LHCN-M2 (cell line): ENCODE results near the gene RRP12. TPM values are rescaled to one million over a fixed set of nuclear protein-coding genes. Genes with fewer than 3 reads are reported as not detected.

Experiments
- DNase-seq: peaks from one replicate; pipeline ENCODE4 v3.0.0-alpha.2; 2012; ENCODE audit warnings: low read depth
- total RNA-seq: library from RNA; depleted of rRNA; stranded (reverse); fragments of >200 nt; gene quantifications from 2 replicates; pipeline ENCODE4 v1.2.3, GENCODE V29; 2014

The RRP12 gene
- total RNA-seq, 1 experiment from 2014 or later: 24.7 TPM

GRCh38 chr10:97336006-97336405, 65.1 kb downstream of the RRP12 start:
- DNase-seq: no peak

- no peak for DNase-seq
These were observed 65.9 kb downstream of the RRP12 start for GRCh38 chr10:97335188-97335619.

DNA sequence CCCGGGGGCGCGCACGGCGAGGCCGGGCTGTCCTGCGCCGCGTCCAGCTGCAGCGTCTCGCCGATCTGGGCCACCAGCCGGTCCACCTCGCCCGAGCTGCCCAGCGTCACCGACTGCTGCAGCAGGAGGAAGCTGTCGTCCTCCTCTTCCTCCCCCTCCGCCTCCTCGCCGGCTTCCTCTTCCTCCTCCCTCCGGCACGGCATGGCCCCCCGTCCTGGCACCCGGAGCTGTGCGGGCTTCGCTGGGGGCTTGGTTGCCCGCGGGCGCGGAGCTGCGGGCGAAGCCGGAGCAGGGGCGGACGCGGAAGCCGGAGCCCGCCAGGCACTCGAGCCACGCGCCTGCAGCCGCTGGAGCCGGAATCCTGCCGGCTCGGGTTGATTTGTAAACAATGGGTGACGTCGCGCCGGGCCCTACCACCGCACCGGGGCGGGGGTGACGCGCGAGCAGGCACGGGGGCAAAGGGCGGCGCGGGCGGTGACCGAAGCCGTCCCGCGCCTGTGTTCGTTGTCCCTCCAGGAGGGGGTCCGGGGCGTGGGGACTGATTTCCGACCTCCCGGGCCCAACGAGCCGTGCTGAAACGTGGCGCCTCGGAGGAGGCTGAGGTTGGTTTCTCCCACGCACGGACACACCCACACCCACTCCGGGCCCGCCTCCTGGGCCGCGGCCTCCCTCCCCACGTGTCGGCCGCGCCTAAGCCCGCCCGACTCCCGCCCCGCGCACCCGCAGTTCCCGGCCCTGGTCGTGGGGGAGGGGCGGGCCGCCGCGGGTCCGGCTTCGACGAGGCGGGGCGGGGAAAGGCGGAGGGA, 66.6 kb downstream of the RRP12 start, which contains the start of gene FRAT2:
Gene FRAT2 (minus strand): TSS at position 360 of the 806 bp plus-strand sequence. CDS start 157 bp downstream, at position 203.
- DNase-seq: peak; percentile 85

DNA sequence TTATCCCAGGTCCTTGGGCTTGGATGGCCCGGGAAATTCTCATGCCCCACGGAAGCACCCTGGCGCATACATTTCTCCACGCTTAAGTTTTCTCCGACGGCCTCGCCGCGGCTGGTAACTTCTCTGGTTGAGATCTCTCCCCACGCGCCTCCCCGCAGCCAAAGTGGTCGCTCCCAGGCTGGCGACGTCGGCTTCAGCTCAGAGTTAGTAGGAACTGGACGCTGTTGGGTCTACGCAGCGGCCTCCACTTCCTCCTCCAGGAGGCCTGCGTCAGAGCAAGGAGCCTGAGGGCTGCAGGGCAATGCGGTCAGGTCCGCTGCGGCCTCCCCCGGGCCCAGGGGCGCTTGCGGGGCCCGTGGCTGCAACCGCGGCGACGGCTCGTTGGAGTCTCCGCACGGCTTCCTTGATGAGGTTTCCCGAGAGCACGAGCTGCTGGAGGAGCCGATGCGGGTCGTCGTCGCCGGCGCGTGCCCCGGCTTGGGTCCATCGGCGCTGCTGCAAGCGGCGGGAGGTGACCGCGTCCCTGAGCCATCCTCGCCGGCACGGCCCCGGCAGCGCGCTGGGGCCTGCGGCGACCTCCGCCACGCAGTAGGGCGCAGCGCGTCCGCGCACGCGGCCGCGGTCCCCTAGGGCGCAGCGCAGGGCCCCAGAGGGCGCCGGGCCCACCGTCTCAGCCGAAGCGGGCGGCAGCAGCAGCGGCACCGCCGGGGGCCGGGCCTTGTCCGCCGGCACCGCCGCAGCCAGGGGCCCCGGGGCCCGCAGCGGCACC, 67.4 kb downstream of the RRP12 start:
- DNase-seq: no peak

DNA sequence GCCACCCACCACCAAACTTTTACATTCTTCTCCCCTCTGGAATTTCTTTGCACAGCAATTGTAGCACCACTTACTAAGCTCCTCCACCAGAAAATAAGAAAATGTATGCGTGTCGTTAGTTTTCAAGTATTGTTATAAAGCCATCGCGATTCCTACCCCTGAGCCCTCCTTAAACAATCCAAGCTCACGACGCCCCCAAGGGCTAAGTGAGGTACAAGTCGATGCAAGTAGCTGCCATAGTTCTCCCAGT, 67.9 kb downstream of the RRP12 start:
- DNase-seq: peak; percentile 58

GRCh38 chr10:97332591-97333350, 68.4 kb downstream of the RRP12 start:
- DNase-seq: peak; percentile 88

DNA sequence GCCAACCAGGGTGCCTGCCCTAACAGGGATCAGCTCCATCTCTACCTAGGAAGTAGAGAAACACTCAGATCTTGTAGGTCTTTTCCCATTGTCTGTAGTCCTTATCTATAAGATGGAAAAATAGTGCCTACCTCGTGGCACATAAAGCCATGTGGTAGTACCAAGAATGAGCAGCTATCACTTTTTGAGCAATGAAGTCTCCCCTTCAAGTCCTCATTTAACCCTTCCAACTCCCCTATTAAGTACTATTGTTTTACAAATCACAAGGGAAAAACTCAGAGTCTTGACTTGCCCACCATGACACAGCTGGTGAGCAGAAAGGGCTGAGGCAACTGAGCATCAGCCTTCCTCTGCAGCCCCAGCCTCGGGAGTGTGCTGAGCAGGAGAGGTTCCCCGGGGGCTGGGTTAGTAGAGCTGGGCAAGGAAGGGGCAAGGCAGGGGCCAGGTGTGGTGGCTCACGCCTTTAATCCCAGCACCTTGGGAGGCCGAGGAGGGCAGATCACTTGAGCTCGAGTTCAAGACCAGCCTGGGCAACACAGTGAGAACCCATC, 69.9 kb downstream of the RRP12 start:
- no peak for DNase-seq

- no peak for DNase-seq
These were observed 71.4 kb downstream of the RRP12 start for GRCh38 chr10:97329766-97330165.

DNA sequence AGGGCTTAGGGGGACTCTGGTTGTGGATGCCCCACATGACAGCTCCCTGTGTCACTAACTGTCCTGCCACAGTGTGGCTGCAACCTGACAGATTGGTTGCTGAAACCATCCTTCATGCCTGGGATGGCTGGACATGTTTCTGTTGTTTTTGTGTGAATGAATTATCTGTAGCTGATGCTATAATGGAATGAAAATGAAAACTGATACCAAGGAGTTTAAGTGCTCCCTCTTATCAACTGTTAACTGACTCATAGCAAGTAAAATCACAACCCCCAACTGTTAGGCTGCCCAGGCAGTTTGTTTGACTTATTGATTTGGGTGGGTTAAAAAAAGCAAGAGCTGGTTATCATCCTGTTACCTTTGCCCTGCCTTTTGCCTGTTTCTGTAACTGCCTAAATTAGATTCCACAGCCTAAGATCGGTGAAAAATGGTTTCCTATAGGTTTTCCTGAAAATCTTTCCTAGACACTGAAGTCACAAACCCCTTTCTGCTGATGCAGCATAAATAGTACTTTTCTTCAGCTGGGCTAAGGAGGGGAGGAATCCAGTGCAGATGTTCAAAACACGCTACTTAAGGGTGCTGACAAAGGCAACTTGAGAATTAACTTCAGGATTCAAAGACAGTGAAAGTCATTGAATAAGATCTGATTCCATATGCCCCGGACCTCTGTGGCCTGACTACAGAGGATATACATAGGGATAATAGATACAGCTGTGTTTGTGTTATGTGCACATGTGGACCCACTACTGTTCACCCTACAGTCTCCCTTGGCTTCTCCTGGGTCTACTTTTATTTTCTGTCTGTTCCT, 72.3 kb downstream of the RRP12 start:
- no peak for DNase-seq

DNA sequence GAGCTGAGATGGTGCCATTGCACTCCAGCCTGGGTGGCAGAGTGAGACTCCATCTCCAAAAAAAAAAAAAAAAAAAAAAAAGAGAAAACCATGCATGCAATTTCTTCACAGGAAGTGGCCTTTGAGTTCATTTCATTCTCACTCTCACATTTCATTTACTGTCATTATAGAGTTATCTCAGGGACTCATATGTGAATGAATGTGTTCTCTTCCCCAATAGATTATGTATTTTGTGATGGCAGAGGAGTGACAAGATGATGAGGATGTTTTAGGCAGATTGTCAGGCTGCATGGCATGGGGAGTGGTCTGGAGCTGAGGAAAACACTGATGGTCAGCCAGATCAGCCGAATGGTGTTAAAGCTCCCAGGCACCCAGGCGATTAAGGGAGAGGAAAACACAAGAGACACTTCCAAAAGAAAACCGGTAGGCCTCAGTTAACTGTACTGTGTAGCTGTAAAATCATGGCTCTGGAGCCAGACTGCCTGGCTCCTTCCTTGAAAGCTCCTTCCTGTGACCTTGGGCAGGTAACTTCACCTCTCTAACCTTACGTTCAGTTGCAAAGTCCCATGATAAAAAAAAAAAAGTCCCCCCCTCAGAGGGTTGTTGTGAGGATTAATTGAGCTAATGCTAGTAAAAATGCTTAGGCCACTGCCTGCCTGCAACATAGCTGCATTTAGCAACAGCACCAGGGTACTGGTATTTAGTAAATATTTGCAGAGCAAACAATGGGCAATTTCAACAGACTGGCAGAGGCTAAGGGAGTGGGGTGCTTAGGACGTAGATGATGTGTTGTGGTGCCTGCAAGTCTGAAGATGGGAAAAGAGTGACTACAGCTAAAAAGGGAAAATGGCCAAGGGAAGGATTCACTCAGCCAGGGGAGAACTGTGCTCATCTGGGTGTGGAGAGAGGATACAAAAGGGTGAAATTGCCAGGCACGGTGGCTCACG, 73.5 kb downstream of the RRP12 start:
- DNase-seq: no peak

DNA sequence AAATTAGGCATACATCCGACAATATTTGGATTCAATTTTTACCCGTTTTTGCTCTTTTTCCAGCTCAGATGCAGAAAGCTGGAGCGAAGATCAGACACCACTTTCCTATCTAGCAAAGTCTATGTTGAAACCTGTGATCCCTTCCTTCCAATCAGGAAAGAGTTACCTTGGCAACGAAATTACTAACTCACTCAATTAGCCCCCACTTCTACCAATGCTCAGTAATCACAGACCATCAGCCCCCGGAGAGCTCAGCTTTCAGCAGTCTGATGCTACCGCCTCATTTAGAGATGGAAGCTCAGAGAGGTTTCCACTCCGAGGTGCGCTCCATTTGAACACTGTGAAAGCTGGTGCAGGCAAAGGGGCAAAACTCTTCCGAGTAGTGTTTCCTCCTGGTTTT, 75.4 kb downstream of the RRP12 start:
- DNase-seq: no peak

- no peak for DNase-seq
These were observed 77.6 kb downstream of the RRP12 start for GRCh38 chr10:97323501-97323900.

DNA sequence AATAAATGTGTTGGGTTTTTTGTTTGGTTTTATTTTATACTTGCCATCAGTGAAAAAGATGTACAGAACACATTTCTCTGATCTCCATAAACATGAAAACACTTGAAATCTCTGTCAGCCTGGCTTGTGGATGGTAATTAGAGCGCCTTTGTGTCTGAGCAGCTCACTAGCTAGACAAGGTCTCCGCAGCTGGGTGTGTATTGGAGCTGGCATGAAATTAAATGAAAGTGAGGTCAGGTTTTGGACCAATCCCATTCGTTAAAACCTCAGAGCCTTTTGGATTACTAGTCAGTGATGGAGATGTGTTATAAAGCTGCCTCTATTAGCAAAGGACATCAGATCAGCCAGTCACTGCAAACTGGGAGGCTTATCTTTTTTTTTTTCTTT, 79.3 kb downstream of the RRP12 start:
- no peak for DNase-seq

DNA sequence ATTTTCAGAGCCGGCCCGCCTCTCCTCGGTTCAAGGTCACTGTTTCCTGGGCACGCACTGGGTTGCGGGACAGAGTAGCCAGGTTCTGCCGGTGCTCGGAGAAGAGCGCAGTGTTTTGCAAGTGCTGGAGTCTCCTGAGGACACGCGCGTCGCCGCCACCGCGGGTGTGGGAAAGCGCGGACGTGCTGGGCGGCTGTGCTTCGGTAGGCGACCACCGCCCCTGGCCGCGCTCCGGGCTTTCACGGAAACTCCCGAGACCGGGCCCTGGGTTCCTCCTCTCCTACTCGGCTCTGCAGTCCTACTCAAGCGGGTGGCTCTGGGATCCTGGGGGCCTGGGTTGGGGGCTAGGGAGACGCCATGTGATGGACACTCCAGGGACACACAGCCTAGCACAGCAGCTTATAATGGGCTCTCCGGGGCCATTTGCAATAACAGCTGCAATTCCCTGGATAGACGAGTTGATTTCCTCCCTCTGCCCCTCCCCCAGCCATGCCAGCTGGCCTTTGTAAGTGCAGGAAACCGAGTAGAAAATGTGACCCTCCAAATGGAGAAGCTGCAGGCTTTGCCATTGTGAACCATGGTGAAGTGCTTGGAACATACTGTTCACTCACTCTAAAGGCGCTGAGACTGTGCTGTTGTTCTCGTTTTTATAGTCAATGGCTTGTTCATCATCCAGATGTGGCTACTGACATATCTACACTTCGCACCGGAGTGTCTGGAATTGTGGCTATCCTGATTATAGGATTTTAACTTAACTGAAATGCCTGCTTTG, 79.9 kb downstream of the RRP12 start:
- DNase-seq: peak; percentile 32

DNA sequence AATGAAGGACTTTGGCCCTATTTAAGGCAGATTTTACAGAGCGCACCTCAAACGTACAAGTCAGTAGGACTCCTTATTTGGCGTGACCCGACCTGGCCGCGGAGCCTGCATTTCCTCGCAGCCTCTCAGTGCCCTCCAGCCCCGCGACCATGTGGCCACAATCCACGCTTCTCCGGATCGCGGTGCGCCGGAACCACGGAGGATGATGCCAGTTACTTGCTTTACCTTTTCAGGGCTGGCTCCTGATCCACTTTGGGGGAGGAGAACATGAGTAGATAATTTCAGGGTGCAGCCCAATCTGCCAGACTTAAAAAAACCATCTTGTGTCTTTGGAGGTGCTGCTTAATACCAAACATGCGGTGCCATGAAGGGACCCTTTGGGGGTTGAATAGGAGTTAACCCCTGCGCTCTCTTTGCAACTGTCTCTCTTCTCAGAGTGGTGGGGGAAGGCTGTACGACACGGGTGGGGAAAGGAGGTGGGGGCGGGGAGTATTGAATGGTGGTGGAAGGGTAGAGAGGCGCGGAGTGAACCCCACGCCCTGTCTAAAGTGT, 80.6 kb downstream of the RRP12 start:
- DNase-seq: no peak

- DNase-seq: peak; percentile 44
These were observed 81.3 kb downstream of the RRP12 start for GRCh38 chr10:97319671-97320479.

- DNase-seq: peak; percentile 84
These were observed 82.1 kb downstream of the RRP12 start, which contains the start of gene FRAT1 for GRCh38 chr10:97318772-97319651. Gene FRAT1 (plus strand): TSS chr10:97319271. CDS start chr10:97319454, 183 bp downstream.
